DOHH2 (cell line): ENCODE measurements around the gene DNAAF5.

Source experiments
- CTCF ChIP-seq: fragments of 200-600 bp; sonication (generic); IDR thresholded peaks from one replicate; pipeline ENCODE4 v1.5.1; 2014; ENCODE audit warnings: antibody characterized with exemption, mild to moderate bottlenecking, low read depth, low read length; ENCODE audit not compliant: poor library complexity, severe bottlenecking
- EZH2phosphoT487 ChIP-seq: fragments of 200-600 bp; sonication (generic); IDR thresholded peaks from 2 replicates; pipeline ENCODE4 v1.6.1; 2017; ENCODE audit warnings: borderline replicate concordance, mild to moderate bottlenecking, antibody characterized with exemption, low read length, moderate library complexity, mixed read lengths

GRCh38 chr7:751826-752225 lies 25.3 kb downstream of the DNAAF5 start:
- TF ChIP-seq CTCF (no peak), EZH2phosphoT487 (no peak)
